Right ventricle myocardium superior (tissue), 1 donor: Measurements from ENCODE around the gene HERC3. TPM values are rescaled to one million over a fixed set of nuclear protein-coding genes. Genes with fewer than 3 reads are reported as not detected.

Experiments
- ATAC-seq: fragments of 200-7000 bp; cut with Tn5 transposase; one replicate; pipeline ENCODE4 v1.9.1; 2020; ENCODE audit warnings: mild to moderate bottlenecking; ENCODE audit not compliant: poor library complexity
- DNase-seq: peaks from one replicate; pipeline ENCODE4 v3.0.0-alpha.2; 2020
- intact Hi-C: fragments of 100-400 bp; cut with DNase I; formaldehyde crosslinking; loops from one replicate; pipeline ENCODE4 v1.11.2; 2022
- long read RNA-seq: library from polyadenylated mRNA; unstranded; transcript quantifications from one replicate; pipeline ENCODE4 v2.0.0, GENCODE V29; 2021
- total RNA-seq: library from RNA; stranded (reverse); fragmentation: NEBNext Ultra II Directional; extraction: Animal tissue kit (Norgen Biotek cat#: 25700); gene quantifications from one replicate; pipeline ENCODE4 v1.2.1, GENCODE V29; 2021
- donor health status: DM: no; HTN: yes; CAD: no; lungs with severe emphysema.

The HERC3 gene
- 49.7 TPM for total RNA-seq
- long read RNA-seq, full-length matches to known transcripts: 7 of 25 reads
- long read RNA-seq, partial matches to known transcripts: 12 of 25 reads
- long read RNA-seq, other reads (novel, unspliced or antisense): 6 of 25 reads

DNA sequence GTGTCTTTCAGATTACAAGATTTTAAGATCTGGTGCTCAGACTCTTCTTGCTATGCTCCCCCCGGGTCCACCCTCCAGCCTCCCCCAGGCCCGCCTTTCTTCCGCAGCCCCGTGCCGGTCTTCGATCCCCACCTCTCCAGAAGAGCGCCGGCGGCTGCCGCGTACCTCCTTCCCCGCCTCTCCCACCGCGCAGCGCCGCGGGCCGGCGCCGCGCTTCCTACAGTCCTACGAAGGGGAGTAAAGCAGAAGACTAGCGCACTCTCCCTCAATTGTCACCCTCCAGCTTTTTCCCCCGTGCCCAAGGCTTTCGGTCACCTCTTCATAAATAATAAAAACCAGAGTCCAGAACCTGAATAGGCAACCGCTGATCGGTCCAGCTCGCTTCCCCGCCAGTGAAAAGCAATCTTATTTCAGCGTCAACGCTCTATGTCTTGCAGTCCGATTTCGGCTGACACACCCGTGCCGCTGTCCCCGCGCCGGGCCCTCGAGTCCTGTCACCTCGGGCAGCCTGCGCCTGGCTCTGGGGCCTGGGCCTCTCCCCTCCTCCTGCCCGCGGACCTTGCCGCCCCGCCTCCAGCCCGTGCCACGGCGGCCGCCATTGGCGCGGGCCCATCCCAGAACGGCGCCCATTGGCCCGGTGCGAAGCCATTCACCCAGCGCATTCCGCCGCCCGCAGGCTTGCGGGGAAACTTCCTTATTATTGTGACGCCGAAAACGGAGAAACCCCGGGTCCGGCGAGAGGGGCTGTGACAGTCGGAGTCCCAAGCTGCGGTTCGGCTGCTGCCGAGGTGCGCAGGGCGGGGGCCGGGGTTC is at the start of gene HERC3:
Gene HERC3, plus strand, starts transcription at position 694 of the 813 bp plus-strand sequence. CDS start 13,344 bp downstream, outside the sequence.
- intact Hi-C loops: loop anchor here (5.0 kb wide), 1 partner anchor 65 kb away; no protein-coding TSS in a partner anchor
- DNase-seq: peak; percentile 96
- ATAC-seq: peak; percentile 98

- intact Hi-C loops: no loop called here
- DNase-seq: no peak
- no peak for ATAC-seq
Measured at GRCh38 chr4:88549815-88550214, 42.5 kb upstream of the HERC3 start.

GRCh38 chr4:88567591-88567990 is 24.7 kb upstream of the HERC3 start:
- intact Hi-C loops: no loop called here
- ATAC-seq (no peak), DNase-seq (no peak)

DNA sequence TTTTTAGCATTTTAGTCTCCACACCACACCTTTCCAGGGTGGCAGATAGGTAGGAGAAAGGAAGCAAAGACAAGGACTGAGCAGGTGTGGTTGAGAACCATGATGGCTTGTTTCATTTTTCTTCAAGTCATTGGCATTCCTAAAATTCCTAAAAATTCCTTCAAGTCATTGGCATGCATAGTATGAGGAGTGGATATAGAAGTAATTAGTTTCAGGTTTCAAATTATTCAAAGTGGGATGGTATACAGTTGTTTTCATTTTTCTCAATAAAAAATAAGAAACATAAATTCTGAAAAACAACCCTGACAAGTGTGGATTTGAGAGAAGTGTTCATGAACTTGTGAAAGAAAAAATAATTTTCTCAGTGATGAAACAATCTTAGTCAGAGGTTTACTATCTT is 22.3 kb upstream of the HERC3 start:
- no peak for DNase-seq
- intact Hi-C loops: no loop called here
- ATAC-seq: no peak

GRCh38 chr4:88573276-88573980 is 18.9 kb upstream of the HERC3 start:
- ATAC-seq: no peak
- DNase-seq: no peak
- intact Hi-C loops: no loop called here

- DNase-seq (no peak), ATAC-seq (peak; percentile 57)
- intact Hi-C loops: no loop called here
Measured at GRCh38 chr4:88573995-88574394, 18.3 kb upstream of the HERC3 start.

DNA sequence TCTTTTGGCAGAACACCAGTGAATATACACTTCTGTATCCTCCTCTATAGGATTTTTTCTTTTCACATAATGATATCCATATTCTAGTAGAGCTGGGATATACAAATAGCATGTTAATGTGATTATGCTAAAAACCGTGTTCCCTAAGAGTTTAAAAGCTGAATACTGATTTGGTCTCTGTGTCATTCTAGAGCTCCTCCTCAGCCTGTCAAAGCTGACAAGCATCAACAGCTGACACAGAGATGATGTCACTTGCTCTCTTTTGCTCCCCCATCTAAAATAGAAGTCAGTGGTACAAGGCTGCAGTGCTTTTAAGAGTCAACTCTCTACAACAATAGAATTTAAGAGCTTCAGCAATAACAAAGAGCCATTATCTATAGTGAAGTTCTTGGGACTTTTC is 17.1 kb upstream of the HERC3 start:
- intact Hi-C loops: no loop called here
- no peak for DNase-seq
- peak; percentile 41 for ATAC-seq

DNA sequence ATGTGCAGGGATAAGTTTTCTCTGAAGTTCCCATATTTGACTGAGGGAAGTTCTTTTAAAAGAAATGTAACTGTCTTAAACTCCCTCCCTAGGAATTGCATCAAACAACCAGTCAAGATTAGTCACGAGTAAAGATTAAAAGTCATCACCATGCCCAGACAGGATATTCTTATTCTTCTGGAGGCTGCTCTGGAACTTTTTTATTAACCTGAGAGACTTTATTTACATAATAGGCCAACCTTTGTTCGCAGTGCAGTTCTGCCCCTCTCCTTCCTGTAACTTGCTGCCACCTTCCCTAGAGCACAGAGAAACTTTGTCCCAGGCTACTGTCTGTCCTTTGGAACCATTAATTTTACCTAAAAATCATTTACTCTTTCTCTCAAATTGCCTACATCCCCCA is 9.8 kb upstream of the HERC3 start:
- no peak for DNase-seq
- intact Hi-C loops: no loop called here
- ATAC-seq: no peak

DNA sequence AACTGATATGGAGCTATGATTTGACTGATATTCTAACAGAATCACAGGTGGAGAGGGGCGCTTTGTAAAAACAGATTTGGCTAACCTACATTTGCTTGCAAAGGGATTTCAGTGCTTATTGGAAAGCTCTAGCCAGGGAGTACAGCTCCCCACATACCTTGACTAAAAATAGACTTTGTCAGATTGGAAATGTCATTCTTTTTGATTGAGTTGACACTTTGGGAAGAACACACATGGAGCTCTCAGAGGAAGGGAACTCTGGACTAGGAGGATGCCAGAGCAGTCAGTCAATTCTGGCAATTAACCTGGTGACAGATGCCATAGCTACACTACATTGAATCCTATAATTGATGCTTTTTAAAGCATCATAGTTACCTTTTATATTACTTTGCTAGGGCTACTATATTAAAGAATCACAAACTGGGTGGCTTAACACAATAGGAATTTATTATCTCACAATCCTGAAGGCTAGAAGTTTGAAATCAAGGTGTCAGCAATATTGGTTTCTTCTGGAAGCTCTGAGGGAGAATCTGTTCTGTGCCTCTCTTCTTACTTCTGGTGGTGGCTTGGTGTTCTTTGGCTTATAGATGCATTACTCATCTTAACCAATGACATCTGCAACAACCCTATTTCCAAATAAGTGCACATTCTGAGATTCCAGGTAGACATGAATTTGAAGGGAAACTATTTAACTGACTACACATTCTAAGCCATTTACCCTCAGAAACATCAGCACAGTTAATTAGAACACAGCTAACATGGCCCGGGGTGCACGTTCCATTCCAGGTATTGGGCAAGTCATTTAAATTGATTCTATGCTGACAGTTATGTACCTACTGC is 8.4 kb upstream of the HERC3 start:
- intact Hi-C loops: no loop called here
- ATAC-seq (peak; percentile 91), DNase-seq (no peak)

DNA sequence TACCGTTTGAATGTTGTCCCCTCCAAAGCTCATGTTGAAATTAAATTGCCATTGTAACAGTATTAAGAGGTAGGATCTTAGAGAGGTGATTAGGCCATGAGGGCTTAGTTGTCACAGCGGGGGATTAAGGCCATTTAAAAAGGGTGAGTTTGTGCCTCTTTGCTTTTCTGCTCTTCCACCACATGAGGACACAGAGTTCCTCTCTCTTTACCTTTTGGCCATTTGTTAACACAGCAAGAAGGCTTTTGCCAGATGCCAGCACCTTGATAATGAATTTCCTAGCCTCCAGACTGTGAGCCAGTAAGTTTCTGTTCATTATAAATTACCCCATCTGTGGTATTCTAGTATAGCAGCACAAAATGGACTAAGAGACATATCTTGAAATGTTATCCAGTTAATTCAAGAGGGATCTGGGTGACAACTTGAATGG is 7.8 kb upstream of the HERC3 start:
- no peak for ATAC-seq
- DNase-seq: no peak
- intact Hi-C loops: no loop called here

- intact Hi-C loops: no loop called here
Measured at GRCh38 chr4:88585917-88586316, 6.4 kb upstream of the HERC3 start.

GRCh38 chr4:88587306-88587705 is 5.0 kb upstream of the HERC3 start:
- DNase-seq: no peak
- no peak for ATAC-seq
- intact Hi-C loops: no loop called here

More at GRCh38 chr4:88585917-88586316, 6.4 kb upstream of the HERC3 start:
- ATAC-seq: no peak
- DNase-seq: no peak

DNA sequence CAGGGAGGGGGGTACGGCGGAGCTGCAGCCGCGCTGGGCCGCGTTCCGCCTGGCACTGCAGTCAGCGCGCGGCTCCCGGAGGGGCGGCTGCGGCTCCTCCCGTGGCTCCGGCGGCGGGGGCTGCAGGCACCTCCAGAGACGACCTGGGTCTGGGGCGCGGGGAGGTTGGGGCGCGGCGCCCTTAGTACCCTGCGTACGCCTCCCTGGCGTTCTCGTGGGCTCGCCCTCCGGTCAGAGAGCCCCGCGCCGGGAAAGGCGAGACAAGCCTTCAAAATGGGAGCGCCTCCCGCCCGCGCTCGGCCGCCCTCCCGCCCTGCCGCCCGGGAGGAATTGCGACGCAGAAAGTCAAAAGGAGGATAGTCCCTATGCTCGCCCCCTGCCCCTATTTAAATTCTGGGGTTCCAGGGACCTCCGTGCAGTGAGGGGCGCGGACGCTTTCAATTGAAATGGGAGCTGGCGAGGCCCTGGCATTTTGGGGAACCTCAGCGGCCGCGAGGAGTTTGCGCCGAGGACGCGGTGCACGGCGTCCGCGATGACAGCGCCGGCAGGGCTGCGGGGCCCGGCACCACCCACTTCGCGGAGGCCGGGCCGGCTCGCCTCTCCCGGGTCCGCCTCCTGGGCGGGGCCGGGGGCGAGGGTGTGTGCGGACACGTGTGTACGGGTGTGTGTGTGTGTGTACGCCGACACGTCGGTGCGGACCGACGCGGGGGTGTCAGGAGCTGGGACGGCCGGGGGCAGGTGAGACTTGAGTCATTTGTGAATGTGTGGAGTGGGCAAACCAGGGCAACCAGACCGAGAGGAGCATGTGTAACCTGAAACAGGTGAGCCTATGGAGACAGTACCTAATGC is 544 bp downstream of the HERC3 start:
- DNase-seq (peak; percentile 91), ATAC-seq (peak; percentile 93)
- intact Hi-C loops: loop anchor here (5.0 kb wide), 1 partner anchor 64 kb away; no protein-coding TSS in a partner anchor

DNA sequence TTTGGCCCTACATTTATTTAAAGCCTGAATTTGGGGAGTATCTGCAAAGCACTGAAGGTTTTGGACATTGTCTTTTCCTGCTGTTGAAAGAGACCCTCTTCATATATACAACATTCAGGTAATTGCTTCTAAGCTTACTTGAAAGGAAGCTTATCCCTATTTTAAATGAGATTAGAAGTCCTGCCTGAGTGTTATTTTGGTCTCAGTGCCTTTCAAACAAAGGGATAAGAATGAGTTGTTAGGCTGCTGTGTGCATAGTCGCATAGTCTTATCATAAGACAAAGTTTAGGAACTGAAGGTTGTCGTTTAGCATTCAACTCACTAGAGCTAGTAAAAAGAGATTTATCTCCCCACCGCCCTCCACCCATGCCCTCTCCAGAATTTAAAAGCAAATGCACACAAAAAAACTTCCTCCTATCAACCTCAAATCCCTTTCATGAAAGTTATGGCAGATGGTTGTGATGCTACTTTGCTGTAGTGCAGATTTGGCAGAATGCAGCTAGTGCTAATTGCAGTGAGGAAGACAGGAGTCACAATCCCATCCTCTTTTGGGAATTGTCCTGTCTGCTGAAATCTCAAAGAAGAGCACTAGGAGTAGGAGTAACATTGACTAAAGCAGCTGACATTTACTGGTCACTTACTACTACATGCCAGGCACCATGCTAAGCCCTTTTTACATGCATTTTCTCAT is 5.8 kb downstream of the HERC3 start:
- ATAC-seq (peak; percentile 20), DNase-seq (no peak)
- intact Hi-C loops: no loop called here

DNA sequence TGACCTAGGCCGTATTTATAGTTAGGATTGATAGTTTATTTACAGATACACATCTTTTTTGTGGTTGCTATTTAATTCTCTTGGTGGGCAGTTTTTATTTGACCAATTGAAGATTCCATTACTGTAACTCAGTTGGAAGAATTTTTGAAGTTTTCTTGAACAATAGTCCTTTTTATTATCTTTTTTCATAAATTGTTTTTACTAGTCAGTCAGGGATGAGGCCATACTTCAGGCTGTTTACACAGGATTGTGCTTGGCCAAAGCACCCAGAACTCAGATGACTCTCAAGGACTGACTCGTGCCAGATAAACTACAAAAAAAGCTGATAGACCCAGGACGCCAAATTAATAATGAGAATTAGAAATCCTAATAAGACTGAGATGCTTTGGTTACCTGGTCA is 7.0 kb downstream of the HERC3 start:
- no peak for DNase-seq
- intact Hi-C loops: no loop called here
- ATAC-seq: peak; percentile 59

DNA sequence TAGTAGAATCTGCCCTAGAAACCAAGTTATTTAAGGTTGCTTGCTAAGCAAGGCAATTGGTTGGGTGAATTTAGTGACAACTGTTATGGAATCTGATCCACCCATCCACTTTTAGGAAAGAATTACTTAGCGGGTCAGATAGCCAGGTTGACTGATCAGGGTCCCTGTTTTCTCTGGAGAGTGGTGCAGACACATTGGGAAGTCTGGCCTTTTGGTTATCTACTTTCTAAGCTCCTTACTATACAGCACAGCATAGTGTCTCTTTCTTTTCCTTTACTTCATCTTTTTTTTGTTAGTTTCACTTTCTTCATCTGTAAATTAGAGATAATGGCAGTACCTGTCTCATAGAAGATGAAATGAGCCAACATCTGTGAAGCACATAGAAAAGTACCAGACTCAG is 7.4 kb downstream of the HERC3 start:
- DNase-seq (no peak), ATAC-seq (peak; percentile 13)
- intact Hi-C loops: no loop called here

GRCh38 chr4:88600176-88600838 is 8.0 kb downstream of the HERC3 start:
- no peak for ATAC-seq
- no peak for DNase-seq
- intact Hi-C loops: no loop called here
